Measurements from ENCODE around the gene DLEC1.
A peak's percentile ranks its signal among the peaks of the same experiment; 100 is the strongest.

The DLEC1 gene, protein sequence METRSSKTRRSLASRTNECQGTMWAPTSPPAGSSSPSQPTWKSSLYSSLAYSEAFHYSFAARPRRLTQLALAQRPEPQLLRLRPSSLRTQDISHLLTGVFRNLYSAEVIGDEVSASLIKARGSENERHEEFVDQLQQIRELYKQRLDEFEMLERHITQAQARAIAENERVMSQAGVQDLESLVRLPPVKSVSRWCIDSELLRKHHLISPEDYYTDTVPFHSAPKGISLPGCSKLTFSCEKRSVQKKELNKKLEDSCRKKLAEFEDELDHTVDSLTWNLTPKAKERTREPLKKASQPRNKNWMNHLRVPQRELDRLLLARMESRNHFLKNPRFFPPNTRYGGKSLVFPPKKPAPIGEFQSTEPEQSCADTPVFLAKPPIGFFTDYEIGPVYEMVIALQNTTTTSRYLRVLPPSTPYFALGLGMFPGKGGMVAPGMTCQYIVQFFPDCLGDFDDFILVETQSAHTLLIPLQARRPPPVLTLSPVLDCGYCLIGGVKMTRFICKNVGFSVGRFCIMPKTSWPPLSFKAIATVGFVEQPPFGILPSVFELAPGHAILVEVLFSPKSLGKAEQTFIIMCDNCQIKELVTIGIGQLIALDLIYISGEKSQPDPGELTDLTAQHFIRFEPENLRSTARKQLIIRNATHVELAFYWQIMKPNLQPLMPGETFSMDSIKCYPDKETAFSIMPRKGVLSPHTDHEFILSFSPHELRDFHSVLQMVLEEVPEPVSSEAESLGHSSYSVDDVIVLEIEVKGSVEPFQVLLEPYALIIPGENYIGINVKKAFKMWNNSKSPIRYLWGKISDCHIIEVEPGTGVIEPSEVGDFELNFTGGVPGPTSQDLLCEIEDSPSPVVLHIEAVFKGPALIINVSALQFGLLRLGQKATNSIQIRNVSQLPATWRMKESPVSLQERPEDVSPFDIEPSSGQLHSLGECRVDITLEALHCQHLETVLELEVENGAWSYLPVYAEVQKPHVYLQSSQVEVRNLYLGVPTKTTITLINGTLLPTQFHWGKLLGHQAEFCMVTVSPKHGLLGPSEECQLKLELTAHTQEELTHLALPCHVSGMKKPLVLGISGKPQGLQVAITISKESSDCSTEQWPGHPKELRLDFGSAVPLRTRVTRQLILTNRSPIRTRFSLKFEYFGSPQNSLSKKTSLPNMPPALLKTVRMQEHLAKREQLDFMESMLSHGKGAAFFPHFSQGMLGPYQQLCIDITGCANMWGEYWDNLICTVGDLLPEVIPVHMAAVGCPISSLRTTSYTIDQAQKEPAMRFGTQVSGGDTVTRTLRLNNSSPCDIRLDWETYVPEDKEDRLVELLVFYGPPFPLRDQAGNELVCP (N-terminal part only)

DNA sequence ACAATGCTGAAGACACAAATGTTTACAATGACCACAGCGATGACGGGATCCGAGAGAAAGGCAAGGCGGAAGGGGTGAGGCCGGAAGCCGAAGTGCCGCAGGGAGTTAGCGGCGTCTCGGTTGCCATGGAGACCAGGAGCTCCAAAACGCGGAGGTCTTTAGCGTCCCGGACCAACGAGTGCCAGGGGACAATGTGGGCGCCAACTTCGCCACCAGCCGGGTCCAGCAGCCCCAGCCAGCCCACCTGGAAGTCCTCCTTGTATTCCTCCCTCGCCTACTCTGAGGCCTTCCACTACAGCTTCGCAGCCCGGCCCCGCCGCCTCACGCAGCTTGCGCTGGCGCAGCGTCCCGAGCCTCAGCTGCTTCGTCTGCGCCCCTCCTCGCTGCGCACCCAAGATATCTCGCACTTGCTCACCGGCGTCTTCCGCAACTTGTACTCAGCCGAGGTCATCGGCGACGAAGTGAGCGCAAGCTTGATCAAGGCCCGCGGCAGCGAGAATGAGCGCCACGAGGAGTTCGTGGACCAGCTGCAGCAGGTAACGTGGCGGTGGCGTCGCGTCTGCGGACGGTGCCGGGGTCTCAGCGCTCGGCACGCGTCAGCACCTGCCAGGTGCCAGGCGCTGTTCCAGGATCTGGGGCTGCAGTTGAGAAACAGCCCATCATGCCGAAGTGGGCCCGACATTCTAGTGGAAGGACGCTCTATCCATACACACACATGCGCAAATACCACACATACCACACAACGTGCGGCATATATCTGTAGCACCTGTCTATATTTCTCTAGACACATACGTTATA lies at the start of gene DLEC1:
Gene DLEC1 (plus strand): TSS at position 108 of the 798 bp plus-strand sequence. CDS start 18 bp downstream, at position 126.
- peak; percentile 64 to 73 for DNase-seq (ENCODE audit: low read depth in 1 of 2, low spot score in 1 of 2)

DNA sequence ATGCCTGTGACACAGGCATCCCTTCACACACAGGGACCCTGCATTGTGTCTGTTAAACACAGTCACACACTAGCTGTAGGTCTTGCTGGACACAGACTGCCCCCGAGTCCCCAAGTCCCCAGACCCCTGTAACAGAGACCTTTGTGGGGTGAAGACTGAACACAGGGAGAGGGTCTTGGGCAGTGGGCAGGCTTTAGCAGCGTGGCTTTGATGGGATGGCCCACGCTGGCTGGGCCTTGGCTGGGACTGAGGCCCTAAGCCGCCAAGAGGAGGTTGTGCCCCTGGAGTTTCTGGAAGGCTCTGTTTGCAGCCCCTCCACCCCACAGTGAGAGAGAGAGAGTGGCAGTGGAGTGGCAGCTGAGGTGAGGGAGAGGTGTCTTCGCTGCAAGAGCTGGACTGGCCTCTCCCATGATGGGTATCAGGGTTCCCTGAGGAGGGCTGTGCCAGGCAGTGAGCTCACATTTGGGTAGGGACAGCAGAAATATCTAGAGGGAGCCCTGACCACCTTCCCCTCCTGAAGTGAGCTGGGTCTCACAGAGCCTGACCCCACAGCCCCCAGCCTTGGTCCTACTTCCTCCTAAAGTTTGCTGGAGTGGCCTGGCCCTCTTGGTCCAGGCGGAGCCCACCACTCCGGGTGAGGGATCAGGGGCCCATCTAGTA lies 49.1 kb upstream of the DLEC1 start:
- DNase-seq (ENCODE audit: low read depth in 1 of 2, low spot score in 1 of 2) = no peak

DNA sequence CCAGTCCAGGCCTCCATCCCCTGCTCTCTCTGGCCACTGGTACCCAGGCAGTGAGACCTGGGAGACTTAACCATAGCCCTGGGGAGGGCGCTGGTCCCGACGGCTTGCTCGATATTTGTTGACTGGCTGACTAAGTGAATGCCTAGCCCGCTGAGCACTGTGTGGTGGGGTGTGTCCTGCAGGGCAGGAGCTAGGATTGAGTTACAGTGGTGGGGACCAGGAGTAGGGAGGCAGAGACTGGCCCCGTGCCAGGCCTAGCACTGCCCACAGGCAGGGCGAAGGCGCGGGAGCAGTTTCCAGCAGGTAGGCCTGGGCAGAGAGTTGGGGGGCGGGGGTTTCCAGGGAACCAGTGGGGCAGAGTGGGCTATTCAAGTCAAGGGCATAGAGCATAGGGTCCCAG lies 48.5 kb upstream of the DLEC1 start, which contains the start of gene VILL:
Gene VILL (plus strand): TSS at position 260 of the 400 bp plus-strand sequence. CDS start 2,887 bp downstream, outside the sequence.
- DNase-seq (ENCODE audit: low read depth in 1 of 2, low spot score in 1 of 2) = no peak

DNA sequence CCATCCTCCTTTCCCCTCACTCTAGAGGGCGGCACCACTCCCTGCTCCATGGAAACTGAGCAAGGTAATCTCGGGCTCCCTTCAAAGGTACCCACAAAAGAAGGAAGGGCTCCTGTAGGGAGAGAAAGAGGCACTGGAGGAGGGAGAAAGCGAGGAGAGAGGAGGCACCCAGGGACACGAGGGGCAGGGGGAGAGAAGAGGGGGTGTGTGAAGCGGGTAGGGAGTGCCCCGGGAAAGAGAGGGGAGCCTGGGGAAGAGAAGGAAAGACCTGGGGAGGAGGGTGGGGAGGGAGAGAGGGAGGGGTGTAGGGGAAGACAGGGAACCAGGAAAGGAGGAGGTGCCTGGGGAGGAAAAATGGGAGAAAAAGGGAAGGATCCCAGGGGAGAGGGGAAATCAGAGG lies 47.9 kb upstream of the DLEC1 start:
- DNase-seq (ENCODE audit: low read depth in 1 of 2, low spot score in 1 of 2) = no peak

DNA sequence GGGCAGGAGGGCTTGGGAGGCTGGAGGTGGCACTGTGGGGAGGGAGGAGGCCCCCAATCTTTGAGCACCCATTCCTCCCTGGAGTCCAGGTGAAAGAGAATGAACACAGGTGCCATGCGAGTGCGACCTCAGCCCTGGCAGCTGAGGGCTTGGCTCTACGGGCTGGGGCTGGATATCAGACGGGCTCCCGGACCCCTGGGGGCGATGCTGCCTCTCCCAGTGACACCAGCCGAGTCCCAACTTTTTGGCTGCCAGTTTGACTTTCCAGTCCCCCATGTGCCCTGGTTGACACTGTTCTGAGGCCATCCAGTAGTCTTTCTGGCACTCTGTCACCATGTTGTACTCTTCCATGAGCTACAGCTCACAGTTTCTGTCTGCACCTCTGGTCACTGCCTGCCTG lies 47.2 kb upstream of the DLEC1 start:
- DNase-seq (ENCODE audit: low read depth in 1 of 2, low spot score in 1 of 2) = no peak

DNA sequence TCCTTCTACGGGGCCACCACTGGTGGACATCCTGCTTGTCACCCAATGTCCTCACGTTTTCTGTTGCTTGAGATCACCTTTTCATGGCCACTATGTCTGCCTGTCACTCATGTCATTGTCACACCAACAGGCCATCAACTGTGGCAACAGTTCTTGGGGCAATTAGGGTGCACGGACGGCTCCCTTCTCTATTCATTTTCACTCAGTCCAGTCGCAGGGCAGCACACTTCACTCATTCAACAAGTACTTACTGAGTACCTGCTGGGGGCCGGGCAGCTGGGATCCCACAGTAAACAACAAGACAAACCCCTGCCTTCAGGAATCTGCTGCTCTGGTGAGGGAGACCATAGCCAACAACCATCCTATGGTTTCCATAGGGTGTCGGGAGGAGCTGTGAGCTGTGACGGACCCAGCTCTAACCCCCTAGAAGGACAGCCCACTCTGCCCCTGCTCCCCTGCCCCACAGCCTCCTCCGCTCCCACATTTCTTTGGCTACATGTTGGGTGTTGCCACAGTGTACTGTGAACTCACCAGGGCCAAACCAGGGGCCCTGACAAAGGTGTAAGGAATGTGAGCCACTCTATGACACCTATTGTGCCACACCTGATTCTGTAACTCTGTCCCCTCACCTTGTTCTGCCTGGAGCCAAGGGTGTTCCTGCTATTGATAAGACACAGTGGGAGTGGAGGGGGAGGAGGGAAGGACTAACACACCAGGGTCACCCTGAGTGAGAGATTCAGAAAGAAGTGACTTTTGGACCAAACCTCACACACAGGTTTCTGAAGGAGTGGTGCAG lies 46.5 kb upstream of the DLEC1 start:
- DNase-seq (ENCODE audit: low read depth in 1 of 2, low spot score in 1 of 2) = no peak

DNA sequence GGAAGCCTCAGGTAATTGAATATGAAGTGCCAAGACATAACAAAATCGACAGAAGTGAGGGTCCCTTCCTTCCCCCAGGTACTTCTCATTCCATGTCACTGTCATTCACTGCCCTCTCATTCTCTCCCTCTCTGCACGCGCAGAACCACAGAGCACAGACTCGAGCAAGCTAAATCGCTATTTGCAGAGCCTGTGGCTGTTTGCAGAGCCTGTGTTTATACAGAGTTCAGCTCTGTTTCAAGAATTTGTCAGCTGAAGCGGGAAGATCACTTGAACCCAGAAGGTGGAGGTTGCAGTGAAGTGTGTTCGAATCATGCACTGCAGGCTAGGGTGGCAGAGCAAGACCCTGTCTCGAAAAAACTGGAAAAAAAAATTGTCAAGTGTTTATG lies 45.9 kb upstream of the DLEC1 start:
- no peak for DNase-seq (ENCODE audit: low read depth in 1 of 2, low spot score in 1 of 2)

DNA sequence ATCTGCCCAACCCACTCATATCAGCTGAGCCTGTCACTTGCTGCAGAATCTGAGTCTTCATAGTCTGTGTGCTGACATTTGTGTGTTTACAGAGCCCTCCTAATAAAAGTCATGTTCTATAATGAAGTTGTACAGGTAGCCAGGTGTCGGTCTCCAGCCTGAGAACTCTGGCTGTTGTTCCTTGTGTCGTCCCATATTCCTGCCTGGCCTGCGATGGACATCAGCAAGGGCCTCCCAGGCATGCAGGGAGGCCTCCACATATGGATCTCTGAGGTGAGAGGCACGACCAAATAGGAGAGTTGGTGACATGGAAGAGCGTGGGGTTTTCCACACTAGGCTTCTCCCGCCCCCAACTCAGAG lies 45.6 kb upstream of the DLEC1 start:
- no peak for DNase-seq (ENCODE audit: low read depth in 1 of 2, low spot score in 1 of 2)

DNA sequence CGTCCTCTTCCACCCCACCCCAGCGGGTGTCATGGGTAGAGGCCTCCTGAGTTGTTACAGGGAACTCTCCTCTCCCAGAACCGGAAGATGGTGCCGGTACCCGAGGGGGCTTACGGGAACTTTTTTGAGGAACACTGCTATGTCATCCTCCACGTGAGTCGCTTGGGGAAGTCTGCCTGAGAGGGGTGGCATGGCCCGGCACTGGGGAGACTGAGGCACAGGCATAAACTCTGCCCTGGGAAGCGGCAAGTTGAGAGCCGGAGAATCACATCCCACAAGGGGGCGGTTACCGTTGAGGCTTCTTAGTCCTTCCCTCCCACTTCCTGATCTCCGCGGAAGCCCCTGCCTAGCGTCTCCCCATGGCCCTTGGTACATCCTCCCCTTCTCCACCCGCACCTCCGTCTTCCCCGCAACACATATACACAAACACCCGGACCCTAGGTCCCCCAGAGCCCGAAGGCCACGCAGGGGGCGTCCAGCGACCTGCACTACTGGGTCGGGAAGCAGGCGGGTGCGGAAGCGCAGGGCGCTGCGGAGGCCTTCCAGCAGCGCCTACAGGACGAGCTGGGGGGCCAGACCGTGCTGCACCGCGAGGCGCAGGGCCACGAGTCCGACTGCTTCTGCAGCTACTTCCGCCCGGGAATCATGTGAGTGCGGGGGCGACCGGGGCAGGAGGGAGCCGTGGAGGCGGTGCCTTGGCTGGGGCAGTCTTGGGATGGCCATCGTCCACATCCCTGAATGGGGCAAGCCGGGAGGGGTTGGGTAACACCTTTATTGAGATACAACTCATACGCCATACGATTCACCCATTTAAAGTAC lies 45.0 kb upstream of the DLEC1 start:
- DNase-seq (ENCODE audit: low read depth in 1 of 2, low spot score in 1 of 2) = peak in 1 of 2 donors; percentile 44

DNA sequence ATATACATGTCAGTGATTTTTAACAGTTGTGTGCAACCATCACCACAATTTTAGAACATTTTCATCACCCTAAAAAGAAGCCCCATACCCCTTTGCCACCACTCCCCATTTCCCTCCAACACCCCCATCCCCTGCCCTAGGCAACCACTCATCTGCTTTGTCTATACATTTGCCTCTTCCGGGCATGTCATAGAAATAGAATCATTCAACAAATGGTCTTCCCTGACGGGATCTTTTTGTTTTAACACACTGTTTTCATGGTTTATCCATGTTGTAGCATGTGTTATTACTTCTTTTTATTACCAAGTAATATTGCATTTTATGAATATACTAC lies 44.4 kb upstream of the DLEC1 start:
- no peak for DNase-seq (ENCODE audit: low read depth in 1 of 2, low spot score in 1 of 2)

DNA sequence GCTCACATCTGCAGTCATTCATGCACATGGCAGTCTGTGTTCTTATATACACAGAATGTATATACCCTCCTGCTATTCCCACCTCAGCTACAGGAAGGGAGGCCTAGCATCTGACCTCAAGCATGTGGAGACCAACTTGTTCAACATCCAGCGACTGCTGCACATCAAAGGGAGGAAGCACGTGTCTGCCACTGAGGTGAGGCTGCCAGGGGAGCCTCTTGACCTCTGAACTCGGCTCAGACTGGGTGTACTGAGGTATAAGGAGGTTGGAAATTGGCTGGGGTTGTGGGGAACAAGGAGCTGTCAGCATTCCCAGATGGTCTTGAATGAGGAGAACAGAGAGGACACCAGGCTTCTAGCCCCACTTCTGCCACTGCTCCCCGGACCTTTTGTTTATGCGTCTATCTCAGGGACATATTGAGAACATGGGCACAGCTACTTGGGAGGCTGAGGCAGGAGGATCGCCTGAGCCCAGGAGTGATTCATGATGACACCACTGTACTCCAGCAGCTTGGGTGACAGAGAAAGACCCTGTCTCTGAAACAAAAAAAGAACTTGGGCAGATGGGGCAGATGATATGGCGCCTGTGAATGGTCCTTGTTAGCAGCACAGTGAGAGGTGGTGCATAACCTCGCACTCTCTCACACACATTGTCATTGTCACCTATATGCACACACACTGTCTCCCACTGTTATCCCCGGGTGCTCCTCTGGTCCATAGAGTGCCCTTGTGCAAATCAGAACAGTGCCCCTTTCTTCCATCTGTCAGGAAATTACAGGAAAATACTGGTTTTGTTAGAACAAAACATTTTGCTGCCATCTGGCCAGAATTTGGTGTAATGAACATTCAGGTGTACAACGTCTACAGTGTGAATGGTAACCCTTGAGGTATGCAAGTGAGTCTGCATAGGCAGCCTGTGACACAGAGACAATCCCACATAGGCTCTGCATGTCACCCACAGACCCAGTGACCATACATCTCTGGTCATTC lies 43.1 kb upstream of the DLEC1 start:
- DNase-seq (ENCODE audit: low read depth in 1 of 2, low spot score in 1 of 2) = no peak

DNA sequence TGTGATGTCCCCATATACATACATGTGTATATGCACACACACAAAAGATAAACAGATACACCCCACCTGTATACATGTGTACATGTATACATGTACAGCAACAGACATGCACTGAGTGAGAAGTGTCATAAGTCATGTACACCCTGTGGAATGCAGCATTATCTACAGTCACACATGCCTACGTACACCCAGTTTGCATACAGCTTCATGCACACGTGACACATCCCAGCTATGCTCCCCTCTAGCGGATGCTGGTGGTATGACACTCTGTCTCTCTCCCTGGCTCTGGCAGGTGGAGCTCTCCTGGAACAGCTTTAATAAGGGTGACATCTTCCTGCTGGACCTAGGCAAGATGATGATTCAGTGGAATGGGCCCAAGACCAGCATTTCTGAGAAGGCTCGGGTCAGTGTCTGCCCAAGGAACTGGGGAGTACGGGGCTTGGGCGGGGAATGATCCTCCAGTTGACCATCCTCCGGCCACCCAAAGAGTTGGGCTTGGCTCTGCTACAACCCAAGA lies 42.2 kb upstream of the DLEC1 start:
- DNase-seq (ENCODE audit: low read depth in 1 of 2, low spot score in 1 of 2) = peak; percentile 61 to 70

DNA sequence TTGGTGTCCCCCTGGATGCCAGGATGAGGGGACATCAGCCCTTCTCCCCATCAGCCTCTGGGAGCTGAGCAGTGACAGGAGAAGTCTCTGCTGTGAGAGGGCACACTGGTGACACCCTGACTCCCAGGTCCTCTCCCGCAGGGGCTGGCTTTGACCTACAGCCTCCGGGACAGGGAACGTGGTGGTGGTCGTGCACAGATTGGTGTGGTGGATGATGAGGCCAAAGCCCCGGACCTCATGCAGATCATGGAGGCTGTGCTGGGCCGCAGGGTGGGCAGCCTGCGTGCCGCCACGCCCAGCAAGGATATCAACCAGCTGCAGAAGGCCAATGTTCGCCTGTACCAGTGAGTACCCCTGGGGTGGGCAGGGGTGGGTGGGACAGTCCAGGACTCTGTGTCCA lies 41.7 kb upstream of the DLEC1 start:
- no peak for DNase-seq (ENCODE audit: low read depth in 1 of 2, low spot score in 1 of 2)

DNA sequence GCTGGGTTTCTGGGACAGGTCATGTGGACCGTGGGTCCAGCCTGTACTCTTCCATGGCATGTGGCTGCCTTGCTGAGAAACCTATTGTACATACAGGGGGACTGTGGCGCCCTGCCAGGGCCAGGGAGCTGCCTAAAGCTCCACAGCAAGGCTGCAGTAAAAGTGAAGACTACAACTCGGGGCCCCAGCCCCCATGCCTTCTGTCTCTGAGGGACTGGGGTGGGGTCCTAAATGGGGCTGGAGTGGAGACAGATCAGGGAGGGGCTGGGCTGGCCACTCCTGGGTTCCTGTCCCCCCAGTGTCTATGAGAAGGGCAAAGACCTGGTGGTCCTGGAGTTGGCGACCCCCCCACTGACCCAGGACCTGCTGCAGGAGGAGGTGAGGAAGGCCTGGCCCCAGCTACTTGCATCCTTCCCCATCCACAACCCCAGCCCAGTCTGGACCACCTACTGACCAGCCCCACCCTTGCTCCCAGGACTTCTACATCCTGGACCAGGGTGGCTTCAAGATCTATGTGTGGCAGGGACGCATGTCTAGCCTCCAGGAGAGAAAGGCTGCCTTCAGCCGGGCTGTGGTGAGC lies 41.1 kb upstream of the DLEC1 start:
- no peak for DNase-seq (ENCODE audit: low read depth in 1 of 2, low spot score in 1 of 2)

DNA sequence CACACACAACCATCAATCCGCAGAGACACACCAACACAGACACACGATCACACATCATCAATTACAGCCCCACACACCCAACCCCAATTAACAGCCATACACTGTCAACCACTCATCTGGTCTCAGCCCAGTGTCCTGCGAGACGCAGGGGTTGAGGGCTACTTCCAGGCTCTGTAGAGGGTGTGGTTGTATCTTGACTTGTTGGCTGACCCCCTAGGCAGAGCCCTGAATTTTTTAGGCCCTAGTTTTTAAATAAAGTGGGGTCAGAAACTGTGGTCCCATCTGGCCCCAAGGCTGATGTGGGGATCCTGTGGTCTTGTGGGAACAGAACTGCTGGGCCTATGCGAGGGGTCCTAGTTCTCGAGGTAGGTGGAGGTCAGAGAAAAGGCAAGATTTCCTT lies 39.2 kb upstream of the DLEC1 start:
- no peak for DNase-seq (ENCODE audit: low read depth in 1 of 2, low spot score in 1 of 2)

DNA sequence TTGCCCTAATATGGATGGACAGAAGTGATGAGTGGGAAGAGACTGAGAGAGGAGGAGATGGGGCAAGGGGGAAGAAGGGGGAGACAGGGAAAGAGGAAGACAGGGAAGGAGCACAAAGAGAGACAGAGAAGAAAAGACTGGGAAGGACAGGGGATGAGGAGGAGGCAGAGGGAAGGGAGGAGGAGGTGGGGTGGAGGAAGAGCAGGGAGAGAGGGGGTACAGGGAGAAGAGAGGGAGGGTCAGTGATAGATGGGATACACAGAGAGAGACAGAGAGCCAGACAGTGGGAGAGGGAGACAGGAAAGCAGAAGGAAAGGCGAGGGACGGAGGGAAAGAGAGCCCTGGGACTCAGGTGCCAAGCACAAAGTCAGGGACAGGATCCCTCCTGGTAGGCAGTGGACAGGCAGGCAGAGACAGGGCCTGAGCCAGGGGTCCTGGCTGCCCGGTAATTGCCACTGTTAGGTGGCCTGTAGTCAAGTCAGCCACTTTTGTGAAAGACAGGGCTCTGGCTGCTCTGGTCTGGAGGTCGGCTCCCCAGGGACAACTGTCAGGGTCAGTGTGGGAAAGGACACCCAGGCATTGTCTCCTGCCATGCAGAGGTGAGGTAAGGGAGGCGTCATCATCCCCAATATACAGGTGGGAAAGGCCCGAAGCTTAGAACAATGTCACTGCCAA lies 38.6 kb upstream of the DLEC1 start:
- no peak for DNase-seq (ENCODE audit: low read depth in 1 of 2, low spot score in 1 of 2)

Data from activated T-helper 1 cell treated with anti-CD3 and anti-CD28 coated beads, Interleukin-2, amount 50 U/mL, for 16 hours (primary cell).